Colon (tissue), 2 donors: Measurements from ENCODE around the gene KLHL3.

Source experiments
- FAIRE-seq: peaks from 2 replicates; lab custom pipeline; 2012; peaks lifted over from hg19 to GRCh38; lab: Jason Lieb, UNC
- donor health status: control.
- donor health status: control.

Gene KLHL3

DNA sequence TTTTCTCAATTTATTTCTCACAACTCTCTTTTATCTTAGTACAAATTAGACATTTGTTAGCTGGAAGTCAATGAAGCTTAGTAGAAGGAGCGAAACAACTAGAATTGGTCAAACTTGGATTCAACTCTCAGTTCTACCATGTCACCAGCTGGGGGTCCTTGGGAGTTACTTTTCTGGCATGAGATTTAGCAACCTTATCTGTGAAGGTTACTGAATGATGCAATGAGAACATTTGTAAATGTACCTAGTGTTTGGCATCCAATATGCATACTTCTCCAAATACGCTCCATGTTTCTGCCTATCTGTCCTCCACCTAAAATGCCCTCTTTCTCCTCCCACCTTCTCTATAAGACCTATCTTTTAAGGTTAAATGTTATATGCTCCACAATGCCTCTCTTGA lies 12.0 kb upstream of the KLHL3 start:
- FAIRE-seq, result no peak

DNA sequence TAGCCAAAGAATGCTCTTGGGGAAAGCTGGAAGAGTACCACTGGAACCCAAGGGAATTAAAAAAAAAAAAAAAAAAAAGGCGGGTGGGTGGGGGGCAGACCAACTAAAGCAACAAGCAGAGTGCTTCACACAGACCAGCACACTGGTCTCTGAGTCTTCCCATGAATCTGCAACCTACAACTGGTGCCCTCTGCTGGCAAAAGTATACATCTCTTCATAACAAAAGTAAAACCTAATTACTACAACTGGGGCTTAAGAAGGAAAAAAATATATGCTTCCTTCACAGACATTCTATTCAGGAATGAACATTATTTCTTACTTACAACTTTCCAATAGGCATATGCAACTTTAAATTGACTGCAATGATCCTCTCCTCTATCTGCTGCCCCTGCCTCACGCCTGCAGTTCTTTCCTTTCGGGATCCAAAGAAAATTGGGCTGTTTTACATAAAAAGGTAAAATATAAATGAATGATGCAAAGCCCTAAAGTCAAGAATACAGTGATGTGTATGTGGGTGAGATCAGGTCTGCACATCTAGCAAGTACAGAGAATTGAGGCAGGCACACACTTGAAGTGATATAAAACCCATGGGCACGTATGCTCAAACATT lies 7.2 kb upstream of the KLHL3 start:
- no peak for FAIRE-seq

DNA sequence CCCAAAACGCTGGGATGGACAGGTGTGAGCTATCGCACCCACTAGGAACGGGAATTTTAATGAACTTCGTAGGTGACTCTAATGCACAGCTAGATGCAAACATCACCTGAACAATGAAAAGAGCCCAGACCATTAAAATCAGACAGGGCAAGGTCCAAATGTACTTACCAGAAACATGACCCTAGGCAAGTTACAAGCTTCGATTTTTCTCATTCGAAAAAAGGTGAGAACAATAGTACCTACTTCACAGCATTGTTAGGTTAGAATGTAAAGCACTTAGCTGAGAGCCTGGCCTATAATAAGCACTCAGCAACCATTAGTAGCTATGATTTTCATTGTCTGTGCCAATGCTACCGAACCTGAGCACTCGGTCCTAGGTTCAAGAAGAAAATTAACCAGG lies 5.8 kb upstream of the KLHL3 start:
- no peak for FAIRE-seq

DNA sequence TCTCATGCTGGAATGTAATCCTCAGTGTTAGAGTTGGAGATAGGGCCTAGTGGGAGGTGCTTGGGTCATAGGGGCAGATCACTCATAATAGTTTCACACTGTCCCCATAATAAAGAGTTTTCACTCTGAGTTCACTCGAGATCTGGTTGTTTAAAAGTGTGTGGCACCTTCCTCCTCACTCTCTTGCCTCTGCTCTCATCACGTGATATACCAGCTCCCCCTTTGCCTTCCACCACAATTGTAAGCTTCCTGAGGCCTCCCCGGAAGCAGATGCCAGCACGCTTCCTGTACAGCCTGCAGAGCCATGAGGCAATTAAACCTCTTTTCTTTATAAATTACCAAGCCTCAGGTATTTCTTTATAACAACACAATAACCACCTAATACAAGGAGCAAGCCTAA lies 3.8 kb upstream of the KLHL3 start:
- FAIRE-seq, result no peak

DNA sequence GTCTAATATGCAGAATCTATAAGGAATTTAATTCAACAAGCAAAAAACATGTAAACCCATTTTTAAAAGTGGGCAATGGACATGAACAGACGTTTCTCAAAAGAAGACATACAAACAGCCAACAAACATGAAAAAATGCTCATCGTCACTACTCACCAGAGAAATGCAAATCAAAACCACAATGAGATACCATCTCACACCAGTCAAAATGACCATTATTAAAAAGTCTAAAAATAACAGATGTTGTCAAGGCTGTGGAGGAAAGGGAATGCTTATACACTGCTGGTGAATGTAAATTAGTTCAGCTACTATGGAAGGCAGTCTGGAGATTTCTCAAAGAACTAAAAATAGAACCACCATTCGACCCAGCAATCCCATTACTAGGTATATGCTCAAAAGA lies 3.1 kb upstream of the KLHL3 start:
- no peak for FAIRE-seq

DNA sequence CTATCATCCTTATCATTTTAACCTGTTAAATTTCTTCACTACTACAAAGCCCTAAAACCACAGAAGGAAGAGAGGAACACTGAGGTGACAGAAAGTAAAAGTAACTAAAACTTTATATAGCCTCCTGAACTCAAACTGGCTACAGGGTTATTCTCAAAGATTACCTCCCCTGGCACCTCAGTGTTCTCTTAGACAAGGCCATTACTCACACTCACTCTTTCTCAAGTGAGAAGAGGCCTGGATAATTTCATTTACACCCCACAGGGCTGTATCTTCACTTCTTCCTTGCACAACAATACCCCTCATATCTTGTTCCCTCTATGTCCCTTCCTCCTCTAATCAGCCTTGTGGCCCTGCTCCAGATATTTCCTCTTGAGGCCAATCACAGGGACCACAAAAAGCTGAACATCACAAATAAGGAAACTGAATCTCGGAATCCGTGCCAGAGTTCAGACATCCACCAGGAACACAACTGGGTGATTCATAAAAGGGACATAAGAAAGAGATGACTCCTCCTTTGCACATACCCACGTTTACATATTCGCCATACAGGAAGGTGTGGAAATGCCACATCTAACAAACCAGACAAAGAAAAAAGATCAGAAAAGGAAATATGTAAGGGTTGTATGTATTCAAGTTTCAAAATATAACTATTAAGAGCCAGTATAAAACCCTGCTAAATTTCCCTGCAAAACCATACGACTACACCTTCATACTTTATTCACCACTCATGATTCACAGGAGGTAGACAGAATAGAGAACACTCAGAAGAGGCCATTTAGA lies 1.7 kb upstream of the KLHL3 start:
- no peak for FAIRE-seq

DNA sequence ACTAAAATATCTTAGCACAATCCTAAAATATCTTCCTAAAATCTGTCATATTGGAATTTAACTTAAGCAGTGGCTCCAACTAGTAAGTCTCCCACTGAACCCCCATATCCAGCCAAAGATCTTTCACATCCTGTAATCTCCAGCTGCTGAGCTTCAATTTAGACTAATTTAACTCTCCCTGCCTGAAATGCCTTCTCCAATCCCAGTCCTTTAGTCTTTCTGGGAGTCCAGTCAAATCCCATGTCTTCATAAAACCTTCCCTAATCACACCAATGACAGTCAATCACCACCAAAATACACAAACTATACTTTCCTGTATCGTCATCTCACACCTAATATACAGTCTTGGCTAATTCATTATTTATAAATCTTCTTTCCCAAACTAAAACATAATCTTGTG lies 607 bp upstream of the KLHL3 start:
- FAIRE-seq, result no peak

DNA sequence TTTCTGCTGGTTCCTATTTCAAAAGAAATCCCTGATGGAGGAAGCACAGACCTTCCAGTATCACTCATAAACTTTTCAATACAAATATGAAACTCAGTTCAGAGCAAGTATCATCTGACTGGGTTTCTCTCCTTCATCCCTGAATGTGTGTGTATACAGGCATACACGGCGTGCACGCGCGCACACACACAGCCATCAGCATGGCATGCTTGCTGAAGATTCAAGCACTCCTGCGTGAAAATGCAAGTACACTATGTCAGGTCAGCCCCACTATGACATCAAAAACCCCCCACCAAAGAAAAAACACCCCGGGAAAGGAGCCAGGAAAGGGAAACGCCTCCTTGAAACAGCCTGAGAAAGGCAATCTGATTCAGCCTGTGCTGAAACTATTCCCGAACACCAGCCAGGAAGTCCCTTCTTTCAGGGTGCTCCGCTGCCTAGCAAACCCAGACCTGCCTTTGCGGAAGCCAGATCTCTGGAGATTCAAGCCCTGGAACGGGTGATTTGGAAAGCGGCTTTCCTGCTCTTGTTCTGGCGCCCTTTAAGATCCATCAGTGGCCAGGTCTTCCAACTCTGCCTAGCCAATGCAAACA lies 831 bp downstream of the KLHL3 start:
- no peak for FAIRE-seq

DNA sequence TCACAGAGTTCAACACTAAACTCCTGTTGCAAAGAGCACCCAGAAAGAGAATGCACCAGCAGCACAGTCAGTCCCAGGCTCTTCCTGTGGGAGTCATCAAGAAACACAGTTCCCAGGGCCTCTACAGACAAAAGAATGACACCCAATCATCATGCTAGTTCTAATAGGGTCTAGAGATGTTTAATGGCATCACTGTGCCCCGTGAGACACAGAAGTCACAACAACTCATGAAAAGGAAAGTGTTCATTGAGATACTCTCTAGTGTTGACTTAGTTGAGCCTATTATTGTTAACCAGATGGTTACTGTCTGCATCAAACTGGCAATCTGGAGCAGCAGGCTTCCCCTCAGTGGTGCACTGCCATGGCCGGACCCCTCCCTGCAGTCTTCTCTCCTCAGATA lies 1.6 kb downstream of the KLHL3 start:
- no peak for FAIRE-seq

DNA sequence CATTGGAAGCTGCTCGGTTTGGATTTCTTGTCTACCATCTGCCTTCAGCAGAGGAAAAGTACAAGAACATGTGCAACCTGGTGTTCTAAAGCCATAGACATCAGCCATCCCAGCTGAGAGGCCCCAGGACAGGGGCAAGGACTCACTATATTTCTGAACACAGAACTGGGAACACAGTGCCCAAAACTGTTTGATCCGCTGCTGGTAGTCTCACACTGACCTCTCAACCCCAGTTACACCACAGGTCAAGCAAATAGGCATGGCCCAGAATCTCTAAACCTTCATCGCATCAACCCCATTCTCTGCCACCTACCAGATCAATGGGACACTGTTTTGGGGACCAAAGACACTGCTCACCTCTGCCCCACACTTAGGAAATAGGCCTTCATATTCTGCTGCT lies 2.0 kb downstream of the KLHL3 start:
- no peak for FAIRE-seq

DNA sequence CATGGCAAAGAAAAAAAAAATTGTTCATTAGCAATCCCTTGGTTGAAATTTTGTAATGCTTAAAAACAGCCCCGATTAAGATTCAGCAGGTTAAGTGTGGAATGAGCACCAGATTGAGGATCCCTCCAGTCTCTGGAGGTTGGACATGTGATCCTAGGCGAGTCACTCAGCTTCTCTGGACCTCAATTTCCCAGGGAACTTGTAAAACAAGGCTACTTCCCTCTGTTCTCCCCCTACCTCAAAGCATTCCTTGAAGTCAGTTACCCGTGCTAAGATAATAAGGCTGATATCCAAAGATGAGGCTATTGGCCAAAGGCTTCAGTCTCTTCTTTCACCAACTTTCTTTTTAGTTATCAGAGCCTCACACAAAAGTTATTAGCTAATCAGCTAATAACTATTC lies 2.9 kb downstream of the KLHL3 start:
- FAIRE-seq, result no peak

DNA sequence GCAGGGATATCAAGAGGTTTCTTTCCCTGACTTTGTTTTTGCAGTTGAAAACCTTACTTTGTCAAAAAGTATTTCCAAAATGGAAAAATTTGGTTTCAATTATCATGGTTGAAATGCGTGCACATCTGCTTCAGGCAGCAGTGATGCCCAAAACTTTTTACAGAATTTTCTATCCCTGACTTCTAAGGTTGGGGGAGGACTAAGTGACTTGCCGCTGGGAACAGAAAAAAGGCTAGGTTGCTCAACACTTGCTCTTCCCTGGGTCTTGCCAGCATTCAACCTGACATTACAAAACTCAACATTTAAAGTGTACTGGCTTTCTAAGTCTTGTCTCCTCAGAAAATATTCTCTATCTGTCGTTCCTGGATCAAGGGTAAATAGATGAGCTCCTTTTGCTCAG lies 4.7 kb downstream of the KLHL3 start:
- FAIRE-seq, result no peak

DNA sequence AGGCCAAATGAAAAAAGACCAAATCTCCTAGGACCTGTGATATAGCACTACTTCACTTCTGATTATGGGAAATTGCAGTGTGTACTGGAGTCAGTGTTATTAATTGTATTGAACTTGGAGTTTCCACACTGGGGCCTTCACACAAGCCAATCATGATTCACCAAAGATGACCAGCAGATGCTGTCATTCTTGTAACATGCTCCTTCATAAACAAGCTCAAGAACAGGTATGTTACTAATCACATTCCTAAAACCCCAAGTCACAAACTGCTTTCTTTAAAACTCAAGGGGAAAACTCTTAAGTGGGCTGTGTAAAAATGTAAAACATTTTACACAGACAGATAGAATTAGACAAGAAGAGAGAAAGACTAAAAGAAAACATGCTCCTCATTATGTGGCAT lies 5.6 kb downstream of the KLHL3 start:
- no peak for FAIRE-seq

DNA sequence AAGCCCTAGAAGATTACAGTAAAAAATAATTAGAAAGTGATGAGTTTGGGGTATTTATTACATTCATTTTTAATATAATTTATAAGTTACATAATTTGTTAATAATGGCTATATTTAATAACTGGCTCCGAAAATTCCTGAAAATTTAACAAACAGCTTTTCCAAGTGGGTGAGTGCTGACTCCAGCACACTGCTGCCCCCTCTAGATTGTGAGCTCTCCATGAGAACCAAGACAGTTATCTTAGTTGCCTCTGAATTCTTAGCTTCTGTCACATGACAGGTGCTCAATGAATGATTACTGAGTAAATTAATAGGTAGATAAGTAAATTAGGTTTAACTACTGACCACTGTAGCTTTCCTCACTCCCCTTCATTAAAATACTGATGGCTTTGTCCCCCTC lies 7.8 kb downstream of the KLHL3 start:
- no peak for FAIRE-seq

DNA sequence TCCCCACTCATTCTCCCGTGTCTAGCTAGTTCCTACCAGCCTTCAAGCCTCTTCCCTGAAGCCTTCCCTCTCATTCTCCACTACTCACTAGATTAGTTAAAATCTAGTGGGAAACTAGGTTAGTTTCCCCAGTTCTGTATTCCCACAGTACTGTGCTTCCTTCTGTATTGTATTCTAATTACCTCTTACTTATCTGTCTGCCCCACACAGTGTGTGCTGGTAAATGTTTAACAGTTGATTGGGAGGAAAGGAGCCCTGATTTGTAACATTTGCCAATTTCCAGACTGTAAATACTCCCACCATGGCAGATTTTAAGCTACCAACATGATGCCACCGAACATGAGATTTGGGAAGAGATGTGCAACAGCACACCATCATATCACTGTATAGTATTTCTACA lies 8.3 kb downstream of the KLHL3 start:
- no peak for FAIRE-seq

DNA sequence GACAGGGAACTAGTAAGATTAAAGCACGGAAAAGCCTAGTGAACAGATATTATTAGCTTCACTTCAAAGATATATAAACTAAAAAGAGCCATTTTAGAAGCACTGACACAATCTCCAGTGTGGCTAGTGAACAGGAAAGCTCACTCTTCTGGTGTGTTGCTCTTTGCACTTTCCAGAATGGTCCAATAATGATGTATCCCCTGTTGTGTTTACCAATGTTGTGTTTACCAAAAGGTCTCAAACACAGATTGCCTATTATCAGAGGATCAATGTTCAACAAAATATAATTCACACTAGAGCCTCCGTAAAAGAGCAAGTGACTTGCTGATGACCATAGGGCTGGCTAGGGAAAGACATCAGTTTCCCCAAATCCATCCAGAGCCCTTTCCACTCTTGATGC lies 11.6 kb downstream of the KLHL3 start:
- FAIRE-seq, result no peak

DNA sequence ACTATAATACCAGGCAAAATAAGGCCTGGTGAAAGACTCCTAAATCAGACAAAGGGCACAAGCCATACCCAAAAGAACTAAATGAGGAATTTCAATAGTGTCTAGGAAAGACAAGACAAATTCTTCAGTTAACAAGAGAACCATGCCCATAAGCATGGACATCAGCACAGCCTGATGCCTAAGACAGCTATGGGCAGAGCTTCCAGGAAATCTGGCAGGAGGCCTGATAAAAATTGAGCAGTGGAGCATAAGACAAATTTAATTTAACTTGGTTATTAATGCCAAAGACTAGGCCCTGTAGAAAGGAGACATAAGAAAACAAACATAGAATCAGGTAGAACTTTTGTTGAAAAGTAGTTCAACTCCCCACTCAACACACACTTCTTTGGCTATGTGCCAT lies 17.3 kb downstream of the KLHL3 start:
- FAIRE-seq, result no peak

DNA sequence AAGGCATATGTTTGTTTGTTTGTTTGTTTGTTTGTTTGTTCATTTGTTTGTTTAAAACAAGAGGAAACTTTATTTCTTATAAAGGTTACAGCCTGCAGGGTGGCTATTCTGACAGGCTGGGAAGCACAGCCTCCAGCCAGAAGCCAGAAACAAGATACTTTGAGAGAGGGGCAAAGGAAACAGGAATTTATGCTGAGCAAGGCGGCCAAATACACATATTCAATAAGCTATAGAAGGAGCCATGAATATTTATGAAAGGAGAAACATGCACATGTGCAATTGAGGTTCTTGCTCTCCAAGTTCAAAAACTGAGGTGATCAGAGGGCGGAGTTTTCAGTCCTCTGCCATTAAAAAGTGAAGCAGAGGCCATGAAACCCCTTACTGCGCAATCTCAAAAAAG lies 19.6 kb downstream of the KLHL3 start:
- no peak for FAIRE-seq

DNA sequence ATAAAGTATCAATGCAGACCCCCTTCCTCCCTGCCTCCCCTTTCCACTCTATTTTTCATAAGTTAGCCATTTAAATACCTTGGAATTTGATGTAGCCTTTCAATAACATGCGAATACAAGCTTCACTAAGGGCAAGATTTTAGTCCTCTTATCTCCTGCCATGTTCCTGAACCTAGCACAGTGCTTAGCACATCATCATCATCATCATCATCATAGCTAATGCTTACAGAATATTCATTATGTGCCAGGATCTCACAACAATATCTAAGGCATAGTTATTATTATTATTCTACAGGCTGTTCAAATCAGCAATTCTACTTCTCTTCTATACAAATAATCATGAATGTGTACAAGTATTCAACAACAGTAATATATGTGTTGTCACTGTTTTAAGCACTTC lies 20.4 kb downstream of the KLHL3 start:
- no peak for FAIRE-seq

DNA sequence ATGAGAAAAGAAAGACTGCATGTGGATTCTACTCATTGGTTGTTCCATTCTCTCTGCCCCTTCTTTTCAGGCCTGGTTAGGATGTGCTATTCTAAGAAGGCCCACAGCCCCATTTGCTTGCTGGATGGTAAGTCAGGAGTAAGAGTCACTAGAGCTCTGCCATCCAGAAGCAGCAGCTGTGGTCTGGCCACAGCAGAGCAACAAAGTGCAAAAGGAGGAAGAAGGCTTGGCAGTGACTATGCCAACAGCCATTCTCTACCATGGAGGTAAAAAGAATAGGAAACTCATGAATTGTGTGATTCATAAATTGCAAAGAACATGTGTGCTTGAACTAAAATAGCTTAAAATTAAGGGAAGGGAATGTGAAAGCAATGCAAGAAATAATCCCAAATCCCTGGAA lies 20.9 kb downstream of the KLHL3 start:
- no peak for FAIRE-seq

DNA sequence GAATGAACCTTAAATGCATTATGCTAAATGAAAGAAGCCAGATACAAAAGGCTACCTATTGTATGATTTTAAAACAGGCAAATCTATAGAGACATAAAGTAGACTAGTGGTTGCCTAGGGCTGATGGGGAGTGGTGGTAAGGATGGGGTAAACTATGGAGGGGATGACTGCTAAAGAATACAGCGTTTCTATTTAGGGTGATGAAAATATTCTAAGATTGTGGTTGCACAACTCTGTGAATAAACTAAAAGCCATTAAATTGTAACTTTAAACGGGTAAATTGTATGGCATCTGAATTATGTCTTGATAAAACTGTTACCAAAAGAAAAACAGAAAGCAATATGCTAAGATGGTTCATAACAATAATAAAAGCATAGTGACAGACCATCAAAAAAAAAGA lies 21.4 kb downstream of the KLHL3 start:
- FAIRE-seq, result no peak

DNA sequence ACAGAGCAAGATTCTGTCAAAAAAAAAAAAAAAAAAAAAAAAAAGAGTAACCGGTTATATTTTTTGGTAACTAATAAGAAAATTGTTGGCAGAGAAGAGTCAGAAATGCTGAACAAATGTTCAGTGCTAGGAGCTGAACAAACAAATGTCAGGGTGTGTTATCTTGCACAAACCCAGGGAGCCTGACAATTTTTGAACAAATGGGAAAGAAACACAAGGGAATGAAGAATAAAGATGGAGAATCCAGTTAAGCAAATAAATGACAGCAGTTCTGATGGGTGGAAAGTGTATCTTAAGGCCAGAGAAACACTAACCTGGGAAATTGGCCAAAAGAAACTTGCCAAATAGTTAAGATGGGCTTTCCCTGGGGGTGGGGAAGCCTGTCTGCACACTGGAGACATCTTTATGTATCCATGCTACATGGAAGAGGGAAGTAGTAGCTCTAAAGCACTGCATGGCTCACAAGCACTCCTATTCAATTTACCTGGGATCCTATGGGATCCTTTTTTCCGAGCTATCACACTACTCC lies 23.7 kb downstream of the KLHL3 start:
- no peak for FAIRE-seq

DNA sequence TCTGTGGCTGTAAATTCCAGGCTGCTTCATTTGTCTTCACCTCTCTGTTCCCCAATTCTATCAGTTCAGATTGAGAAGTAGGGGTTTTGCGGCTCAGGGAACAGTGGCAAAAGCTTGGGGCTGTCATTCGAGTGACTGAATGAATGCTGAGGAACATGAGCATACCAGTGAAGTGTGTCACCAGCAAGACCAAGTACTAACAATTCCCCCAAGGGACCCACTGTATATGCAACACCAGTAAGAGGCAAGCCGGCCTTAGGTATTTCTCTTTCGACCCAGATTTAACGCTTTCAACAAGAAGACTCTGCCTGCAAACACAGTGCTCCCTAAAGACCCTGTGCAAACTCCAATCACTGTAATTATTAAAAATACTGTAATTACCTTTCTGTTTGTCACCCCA lies 25.8 kb downstream of the KLHL3 start:
- no peak for FAIRE-seq
